Measurements from ENCODE around the gene APMAP.

DNA sequence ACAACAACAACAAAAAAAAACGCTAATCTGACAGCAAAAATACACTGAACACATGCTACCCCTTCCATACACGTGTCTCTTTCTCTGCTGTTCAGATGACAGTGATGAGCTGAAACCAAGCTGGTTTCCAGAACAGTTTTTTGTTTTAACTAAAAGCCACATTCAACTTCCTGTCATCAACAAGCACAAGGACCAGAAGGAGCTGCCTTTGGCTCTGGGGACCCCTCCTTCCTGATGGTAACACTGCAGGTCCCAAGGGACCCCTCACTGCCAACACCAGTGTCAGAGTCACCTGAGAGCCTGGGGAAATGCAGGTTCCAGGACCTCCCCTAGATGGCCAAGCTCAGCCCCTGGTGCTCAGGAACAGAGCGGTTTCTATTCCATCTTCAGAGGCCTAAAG lies 37.5 kb downstream of the APMAP start:
- TF ChIP-seq, protein P1, sequence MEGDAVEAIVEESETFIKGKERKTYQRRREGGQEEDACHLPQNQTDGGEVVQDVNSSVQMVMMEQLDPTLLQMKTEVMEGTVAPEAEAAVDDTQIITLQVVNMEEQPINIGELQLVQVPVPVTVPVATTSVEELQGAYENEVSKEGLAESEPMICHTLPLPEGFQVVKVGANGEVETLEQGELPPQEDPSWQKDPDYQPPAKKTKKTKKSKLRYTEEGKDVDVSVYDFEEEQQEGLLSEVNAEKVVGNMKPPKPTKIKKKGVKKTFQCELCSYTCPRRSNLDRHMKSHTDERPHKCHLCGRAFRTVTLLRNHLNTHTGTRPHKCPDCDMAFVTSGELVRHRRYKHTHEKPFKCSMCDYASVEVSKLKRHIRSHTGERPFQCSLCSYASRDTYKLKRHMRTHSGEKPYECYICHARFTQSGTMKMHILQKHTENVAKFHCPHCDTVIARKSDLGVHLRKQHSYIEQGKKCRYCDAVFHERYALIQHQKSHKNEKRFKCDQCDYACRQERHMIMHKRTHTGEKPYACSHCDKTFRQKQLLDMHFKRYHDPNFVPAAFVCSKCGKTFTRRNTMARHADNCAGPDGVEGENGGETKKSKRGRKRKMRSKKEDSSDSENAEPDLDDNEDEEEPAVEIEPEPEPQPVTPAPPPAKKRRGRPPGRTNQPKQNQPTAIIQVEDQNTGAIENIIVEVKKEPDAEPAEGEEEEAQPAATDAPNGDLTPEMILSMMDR (IDR thresholded peaks at IDR 0.05): no peak
- no peak for TF ChIP-seq POLR2A (IDR thresholded peaks at IDR 0.05)

Data from testis (tissue), 2 donors.